ENCODE data around the gene TMEFF2.

The TMEFF2 gene

DNA sequence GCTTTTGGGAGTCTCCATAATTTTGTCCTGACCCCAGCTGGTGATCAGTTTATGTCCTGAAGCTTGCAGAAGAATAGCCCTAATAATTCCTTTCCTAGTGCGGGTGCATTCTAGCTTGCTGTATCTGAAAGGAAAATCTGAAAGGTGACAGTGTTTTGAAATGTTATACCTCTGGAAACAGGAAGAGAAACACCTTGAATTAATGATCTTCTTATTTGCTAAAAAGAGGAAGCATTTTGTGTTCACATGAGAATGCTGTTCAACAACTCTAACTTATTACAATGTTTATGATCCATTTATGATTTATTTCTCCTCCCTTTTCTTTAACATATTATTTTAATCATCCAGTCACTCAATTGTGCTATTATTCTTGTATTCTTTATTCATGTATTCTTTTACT, 280.9 kb downstream of the TMEFF2 start:
- TF ChIP-seq, protein P1, sequence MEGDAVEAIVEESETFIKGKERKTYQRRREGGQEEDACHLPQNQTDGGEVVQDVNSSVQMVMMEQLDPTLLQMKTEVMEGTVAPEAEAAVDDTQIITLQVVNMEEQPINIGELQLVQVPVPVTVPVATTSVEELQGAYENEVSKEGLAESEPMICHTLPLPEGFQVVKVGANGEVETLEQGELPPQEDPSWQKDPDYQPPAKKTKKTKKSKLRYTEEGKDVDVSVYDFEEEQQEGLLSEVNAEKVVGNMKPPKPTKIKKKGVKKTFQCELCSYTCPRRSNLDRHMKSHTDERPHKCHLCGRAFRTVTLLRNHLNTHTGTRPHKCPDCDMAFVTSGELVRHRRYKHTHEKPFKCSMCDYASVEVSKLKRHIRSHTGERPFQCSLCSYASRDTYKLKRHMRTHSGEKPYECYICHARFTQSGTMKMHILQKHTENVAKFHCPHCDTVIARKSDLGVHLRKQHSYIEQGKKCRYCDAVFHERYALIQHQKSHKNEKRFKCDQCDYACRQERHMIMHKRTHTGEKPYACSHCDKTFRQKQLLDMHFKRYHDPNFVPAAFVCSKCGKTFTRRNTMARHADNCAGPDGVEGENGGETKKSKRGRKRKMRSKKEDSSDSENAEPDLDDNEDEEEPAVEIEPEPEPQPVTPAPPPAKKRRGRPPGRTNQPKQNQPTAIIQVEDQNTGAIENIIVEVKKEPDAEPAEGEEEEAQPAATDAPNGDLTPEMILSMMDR (IDR thresholded peaks at IDR 0.05; ENCODE audit: control insufficient read depth, extremely low read depth, insufficient read depth), result no peak
- DNase-seq (ENCODE audit: low read depth), result no peak
- H3K4me3 ChIP-seq (ENCODE audit: low read depth, low read length), result no peak overlapping the region

DNA sequence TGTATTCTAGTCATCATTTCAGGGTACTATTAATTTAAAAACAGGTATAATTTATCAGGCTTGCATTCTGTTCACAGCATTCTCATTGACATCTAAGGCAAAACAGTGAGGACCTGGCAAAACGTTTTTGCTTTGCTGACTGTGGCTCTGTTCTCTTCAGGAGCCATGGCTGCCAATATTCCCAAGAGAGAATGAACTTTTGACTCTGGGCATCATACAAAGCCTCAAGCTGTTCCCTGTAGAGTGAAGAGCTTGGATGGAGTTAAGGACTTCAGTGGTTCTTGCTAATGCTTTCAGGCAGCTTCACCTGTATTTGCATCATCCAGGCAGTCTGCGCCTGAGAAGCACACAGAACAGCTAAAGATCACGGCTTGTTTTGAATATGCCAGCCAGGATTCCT, 282.0 kb downstream of the TMEFF2 start:
- TF ChIP-seq, protein P1 (IDR thresholded peaks at IDR 0.05; ENCODE audit: control insufficient read depth, extremely low read depth, insufficient read depth), result no peak
- H3K4me3 ChIP-seq (ENCODE audit: low read depth, low read length), result no peak overlapping the region
- DNase-seq (ENCODE audit: low read depth), result no peak

DNA sequence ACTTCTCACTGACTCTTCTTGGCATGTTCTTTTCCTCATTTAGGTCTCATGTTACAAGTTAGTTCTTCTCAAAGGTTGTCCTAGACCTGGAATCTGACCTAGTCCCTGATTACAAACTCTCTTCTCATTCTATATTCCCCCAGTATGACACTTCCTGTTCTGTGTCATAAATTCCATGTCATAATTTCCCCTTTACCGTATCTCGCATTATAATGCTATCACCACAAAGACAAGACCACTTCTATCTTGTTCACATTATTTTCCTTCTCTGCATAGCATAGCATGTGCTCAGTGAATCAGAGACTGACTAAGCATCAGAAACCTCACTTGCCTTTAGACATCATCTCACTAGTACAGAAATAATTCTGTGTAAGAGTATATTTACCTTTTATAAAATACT, 284.2 kb downstream of the TMEFF2 start:
- TF ChIP-seq, protein P1 (IDR thresholded peaks at IDR 0.05; ENCODE audit: control insufficient read depth, extremely low read depth, insufficient read depth), result no peak
- DNase-seq (ENCODE audit: low read depth), result no peak
- no peak overlapping the region for H3K4me3 ChIP-seq (ENCODE audit: low read depth, low read length)

DNA sequence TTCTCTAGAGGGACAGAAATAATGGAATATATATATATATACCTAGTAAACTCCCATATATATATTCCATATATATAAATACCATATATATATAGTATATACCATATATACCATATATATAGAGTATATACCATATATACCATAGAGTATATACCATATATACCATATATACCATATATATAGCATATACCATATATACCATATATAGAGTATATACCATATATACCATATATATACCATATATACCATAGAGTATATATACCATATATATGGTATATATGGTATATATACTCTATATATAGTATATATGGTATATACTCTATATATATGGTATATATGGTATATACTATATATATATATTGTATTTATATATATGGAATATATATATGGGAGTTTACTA, 285.9 kb downstream of the TMEFF2 start:
- TF ChIP-seq, protein P1 (IDR thresholded peaks at IDR 0.05; ENCODE audit: control insufficient read depth, extremely low read depth, insufficient read depth), result no peak
- DNase-seq (ENCODE audit: low read depth), result no peak
- H3K4me3 ChIP-seq (ENCODE audit: low read depth, low read length), result no peak overlapping the region

DNA sequence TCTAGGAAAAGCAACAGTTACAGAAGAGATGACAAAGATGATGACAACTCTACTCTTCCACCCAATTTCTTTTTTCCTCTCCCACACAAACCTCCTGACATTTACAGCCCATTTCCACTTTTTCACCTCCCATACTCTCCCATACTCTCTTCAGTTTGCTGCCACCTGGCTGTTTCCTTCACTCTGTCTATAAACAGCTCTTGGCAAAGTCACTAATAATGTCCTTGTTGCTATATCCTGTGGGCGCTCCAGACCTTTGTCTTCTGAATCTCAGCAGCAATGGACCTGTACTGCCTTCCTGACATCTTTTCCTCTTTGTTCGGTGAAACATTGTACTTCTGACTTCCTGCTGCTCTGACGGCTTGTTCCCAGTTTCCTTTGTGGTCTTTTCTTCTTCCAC, 287.2 kb downstream of the TMEFF2 start:
- no peak overlapping the region for H3K4me3 ChIP-seq (ENCODE audit: low read depth, low read length)
- TF ChIP-seq, protein P1 (IDR thresholded peaks at IDR 0.05; ENCODE audit: control insufficient read depth, extremely low read depth, insufficient read depth), result 0 out of 2 replicates have a peak, but pooled peaks have one; percentile 23
- DNase-seq (ENCODE audit: low read depth), result no peak

DNA sequence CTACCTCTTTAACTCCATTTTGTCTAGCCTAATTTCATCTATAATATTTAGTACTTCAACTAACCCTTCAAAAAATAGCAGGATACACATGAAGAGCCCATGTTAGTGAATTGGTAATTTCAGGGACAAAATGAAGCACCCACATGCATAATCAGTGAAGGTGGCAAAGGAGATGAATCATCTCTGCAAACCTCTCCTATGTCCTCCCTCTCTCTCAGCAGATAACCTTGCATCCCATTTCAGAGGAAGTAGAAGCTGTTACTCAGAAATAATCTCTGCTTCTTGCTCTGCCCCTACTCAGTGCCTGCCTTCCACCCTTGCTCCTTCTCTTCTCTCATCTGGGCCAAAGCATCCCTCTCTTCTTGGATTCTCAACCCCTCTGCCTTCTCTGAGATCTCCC, 287.6 kb downstream of the TMEFF2 start:
- no peak overlapping the region for H3K4me3 ChIP-seq (ENCODE audit: low read depth, low read length)
- DNase-seq (ENCODE audit: low read depth), result no peak
- TF ChIP-seq, protein P1 (IDR thresholded peaks at IDR 0.05; ENCODE audit: control insufficient read depth, extremely low read depth, insufficient read depth), result no peak

DNA sequence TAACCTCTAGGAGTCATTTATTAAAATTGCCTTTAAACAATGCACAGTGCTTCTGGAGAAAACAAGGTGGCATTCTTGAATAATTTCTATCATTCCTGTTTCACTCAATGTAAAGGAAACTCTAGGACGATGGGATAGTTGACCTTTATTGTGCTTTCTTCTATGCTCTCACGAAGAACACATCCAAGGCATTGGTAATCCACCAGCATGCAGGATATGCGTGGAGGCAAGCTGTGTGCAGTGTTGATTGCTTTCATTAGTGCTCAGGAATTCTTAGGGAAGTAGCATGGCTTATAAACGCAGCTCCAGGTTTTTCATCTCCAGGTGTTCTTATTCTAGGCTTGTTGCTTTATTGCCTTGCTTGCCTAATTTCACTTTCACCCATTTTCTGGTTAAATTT, 289.4 kb downstream of the TMEFF2 start:
- DNase-seq (ENCODE audit: low read depth), result no peak

More for the DNA sequence above, 289.4 kb downstream of the TMEFF2 start:
- no peak overlapping the region for H3K4me3 ChIP-seq (ENCODE audit: low read depth, low read length)
- TF ChIP-seq, protein P1 (IDR thresholded peaks at IDR 0.05; ENCODE audit: control insufficient read depth, extremely low read depth, insufficient read depth), result no peak
